Tibial artery (tissue), 4 donors: ENCODE measurements around the gene AKAIN1.

Source experiments
- DNase-seq, 2 donors: peaks; one replicate each; pipeline ENCODE4 v3.0.0-alpha.2; 2019
- H3K27ac ChIP-seq, 2 donors: fragments of 200-600 bp; sonication (generic) in 1 of 2; 1 replicate in 1 of 2; 2 replicates in 1 of 2; pipeline ENCODE4 v1.5.1; 2018 to 2019; ENCODE audit warnings: mild to moderate bottlenecking in 1 of 2
- H3K27me3 ChIP-seq, 2 donors: fragments of 200-600 bp; sonication (generic) in 1 of 2; one replicate each; pipeline versions ENCODE4 v1.5.1 to v1.6.0; 2016 to 2019
- H3K36me3 ChIP-seq, 3 donors: fragments of 200-600 bp; sonication (generic) in 2 of 3; one replicate each; pipeline ENCODE4 v1.5.1; 2016 to 2019; ENCODE audit warnings: mild to moderate bottlenecking in 2 of 3
- H3K4me1 ChIP-seq, 4 donors: fragments of 200-600 bp; sonication (generic) in 2 of 4; 1 replicate in 3 of 4; 2 replicates in 1 of 4; pipeline ENCODE4 v1.5.1; 2016 to 2019
- H3K4me3 ChIP-seq, 2 donors: fragments of 200-600 bp; sonication (generic) in 1 of 2; 1 replicate in 1 of 2; 2 replicates in 1 of 2; pipeline ENCODE4 v1.5.1; 2018 to 2019; ENCODE audit warnings: mild to moderate bottlenecking in 2 of 2
- H3K9me3 ChIP-seq, 3 donors: fragments of 200-600 bp; sonication (generic) in 1 of 3; one replicate each; pipeline ENCODE4 v1.5.1; 2016 to 2019
- intact Hi-C: fragments of 100-400 bp; cut with DNase I; formaldehyde crosslinking; loops from one replicate; pipeline ENCODE4 v1.15.0; 2023; ENCODE audit warnings: low total_unique reads
- TF ChIP-seq, protein P1 (sequence below), 2 experiments: fragments of 200-600 bp in 1 of 2; fragments of 450-650 bp in 1 of 2; IDR thresholded peaks; one replicate each; pipeline ENCODE4 v1.5.1; 2017 to 2019; ENCODE audit warnings: antibody characterized with exemption in 2 of 2, mild to moderate bottlenecking in 1 of 2, moderate library complexity in 1 of 2

Gene AKAIN1

DNA sequence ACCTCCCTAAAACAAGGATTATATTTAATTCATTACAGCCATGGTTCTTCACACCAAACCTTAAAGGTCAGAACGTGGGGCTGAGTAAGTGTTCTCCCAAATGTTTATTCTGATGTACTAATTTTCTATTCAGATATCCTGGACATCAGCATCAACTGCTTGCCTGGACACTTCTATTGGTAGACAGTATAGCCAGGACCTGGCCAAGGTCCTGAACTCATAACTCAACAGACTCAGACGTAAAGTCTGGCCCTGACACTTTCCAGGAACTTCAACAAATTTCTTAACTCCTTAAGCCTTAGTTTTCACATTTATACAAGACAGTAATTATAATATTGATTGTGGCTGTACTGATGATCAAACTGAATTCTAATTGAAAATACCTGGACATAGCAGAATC, 89.1 kb downstream of the AKAIN1 start:
- no peaks in the 10 kb centered on the region for H3K9me3 ChIP-seq
- no peak overlapping the region for H3K4me3 ChIP-seq
- intact Hi-C loops, result no loop called here
- H3K36me3 ChIP-seq, result no peaks in the 10 kb centered on the region
- no peak overlapping the region for H3K27ac ChIP-seq
- no peaks in the 10 kb centered on the region for H3K27me3 ChIP-seq
- DNase-seq, result no peak
- TF ChIP-seq, protein P1, sequence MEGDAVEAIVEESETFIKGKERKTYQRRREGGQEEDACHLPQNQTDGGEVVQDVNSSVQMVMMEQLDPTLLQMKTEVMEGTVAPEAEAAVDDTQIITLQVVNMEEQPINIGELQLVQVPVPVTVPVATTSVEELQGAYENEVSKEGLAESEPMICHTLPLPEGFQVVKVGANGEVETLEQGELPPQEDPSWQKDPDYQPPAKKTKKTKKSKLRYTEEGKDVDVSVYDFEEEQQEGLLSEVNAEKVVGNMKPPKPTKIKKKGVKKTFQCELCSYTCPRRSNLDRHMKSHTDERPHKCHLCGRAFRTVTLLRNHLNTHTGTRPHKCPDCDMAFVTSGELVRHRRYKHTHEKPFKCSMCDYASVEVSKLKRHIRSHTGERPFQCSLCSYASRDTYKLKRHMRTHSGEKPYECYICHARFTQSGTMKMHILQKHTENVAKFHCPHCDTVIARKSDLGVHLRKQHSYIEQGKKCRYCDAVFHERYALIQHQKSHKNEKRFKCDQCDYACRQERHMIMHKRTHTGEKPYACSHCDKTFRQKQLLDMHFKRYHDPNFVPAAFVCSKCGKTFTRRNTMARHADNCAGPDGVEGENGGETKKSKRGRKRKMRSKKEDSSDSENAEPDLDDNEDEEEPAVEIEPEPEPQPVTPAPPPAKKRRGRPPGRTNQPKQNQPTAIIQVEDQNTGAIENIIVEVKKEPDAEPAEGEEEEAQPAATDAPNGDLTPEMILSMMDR (IDR thresholded peaks at IDR 0.05), result no peak
- no peaks in the 10 kb centered on the region for H3K4me1 ChIP-seq

DNA sequence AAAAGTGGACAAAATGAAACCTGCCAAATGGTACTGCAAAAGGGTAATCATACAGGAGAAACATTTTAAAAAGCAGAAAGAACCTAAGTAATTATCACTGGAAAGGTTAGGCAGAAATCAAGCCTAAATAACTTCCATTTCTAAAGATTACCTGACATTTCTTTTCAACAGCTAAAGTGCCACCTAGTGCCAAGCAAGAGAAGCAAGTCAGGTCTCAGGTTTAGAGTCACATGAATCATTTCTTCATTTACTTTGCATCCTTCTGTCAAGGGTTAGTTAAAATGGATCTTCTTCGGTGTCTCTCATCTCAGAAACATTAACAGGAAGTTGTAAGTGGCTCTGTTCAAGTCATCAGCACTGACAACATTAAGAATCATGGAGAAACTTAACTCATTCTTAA, 90.3 kb downstream of the AKAIN1 start:
- no peak overlapping the region for H3K4me3 ChIP-seq
- H3K36me3 ChIP-seq, result no peaks in the 10 kb centered on the region
- no peaks in the 10 kb centered on the region for H3K9me3 ChIP-seq
- TF ChIP-seq, protein P1 (IDR thresholded peaks at IDR 0.05), result no peak
- DNase-seq, result no peak
- intact Hi-C loops, result no loop called here
- H3K27me3 ChIP-seq, result no peaks in the 10 kb centered on the region
- no peaks in the 10 kb centered on the region for H3K4me1 ChIP-seq
- H3K27ac ChIP-seq, result no peak overlapping the region

DNA sequence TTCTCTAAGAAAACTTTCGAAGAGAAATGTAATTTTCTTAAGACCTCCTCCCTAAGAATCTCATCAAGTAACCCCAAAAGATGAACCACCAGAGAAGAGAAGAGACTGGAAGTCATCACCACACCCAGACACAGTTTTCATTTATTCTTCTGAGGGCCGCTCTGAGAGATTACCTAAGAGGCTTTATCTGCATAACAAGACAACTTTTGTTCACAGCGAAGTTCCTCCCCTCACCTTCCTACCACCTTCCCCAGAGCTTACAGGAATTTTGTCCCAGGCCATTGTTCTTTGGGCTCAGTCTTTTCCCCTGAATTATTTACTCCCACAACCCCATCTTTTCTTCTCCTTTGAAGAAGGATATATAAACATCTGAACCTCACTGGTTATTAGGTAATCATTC, 92.8 kb downstream of the AKAIN1 start:
- TF ChIP-seq, protein P1 (IDR thresholded peaks at IDR 0.05), result no peak
- Histone ChIP-seq H3K9me3 (no peaks in the 10 kb centered on the region), H3K36me3 (no peaks in the 10 kb centered on the region), H3K4me3 (no peak overlapping the region), H3K27me3 (no peaks in the 10 kb centered on the region), H3K27ac (no peak overlapping the region), H3K4me1 (no peaks in the 10 kb centered on the region)
- intact Hi-C loops, result no loop called here
- DNase-seq, result no peak

DNA sequence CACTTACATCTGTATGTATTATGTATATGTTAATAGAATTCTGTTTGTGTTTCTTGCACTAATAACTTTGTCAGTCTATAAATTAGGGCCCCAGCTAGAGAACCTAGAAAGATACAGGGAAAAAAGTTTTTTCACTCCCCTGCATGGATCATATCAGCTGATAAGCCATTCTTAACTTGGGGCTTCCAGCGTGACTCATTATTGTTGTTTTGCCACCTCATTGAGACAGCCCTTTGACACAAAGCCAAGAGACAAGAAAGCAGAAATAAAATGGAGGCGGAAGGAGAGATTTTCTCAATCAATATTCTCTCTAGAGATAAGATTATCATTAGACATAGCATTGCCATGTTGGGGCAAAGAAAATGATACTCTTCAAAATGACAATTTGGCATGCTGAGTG, 93.4 kb downstream of the AKAIN1 start:
- H3K4me3 ChIP-seq, result no peak overlapping the region
- H3K9me3 ChIP-seq, result no peaks in the 10 kb centered on the region
- no peaks in the 10 kb centered on the region for H3K36me3 ChIP-seq
- H3K27ac ChIP-seq, result no peak overlapping the region
- no peak for DNase-seq
- H3K4me1 ChIP-seq, result no peaks in the 10 kb centered on the region
- H3K27me3 ChIP-seq, result no peaks in the 10 kb centered on the region
- intact Hi-C loops, result no loop called here
- TF ChIP-seq, protein P1 (IDR thresholded peaks at IDR 0.05), result no peak

DNA sequence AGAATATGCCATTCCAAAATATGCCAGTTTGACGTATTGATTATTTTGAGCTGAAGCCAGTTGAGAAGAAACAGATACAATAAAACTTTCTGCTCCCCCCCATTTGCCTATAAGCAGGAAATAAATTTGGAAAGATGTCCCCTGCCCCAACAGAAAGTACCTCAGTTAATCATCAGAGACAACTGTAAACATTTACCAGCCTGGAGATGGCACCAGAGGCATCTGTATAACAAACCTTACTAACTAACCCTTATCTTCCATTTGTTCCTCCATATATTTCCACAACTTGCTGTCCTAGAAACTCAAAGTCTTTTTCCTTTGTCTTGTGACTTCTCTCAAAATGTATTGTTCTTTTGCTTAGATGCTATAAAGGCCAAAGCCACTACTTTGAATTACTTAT, 93.8 kb downstream of the AKAIN1 start:
- TF ChIP-seq, protein P1 (IDR thresholded peaks at IDR 0.05), result no peak
- no peak for DNase-seq
- H3K36me3 ChIP-seq, result no peaks in the 10 kb centered on the region
- no peaks in the 10 kb centered on the region for H3K4me1 ChIP-seq
- H3K27me3 ChIP-seq, result no peaks in the 10 kb centered on the region
- no peaks in the 10 kb centered on the region for H3K9me3 ChIP-seq
- H3K4me3 ChIP-seq, result no peak overlapping the region
- intact Hi-C loops, result no loop called here
- H3K27ac ChIP-seq, result no peak overlapping the region

DNA sequence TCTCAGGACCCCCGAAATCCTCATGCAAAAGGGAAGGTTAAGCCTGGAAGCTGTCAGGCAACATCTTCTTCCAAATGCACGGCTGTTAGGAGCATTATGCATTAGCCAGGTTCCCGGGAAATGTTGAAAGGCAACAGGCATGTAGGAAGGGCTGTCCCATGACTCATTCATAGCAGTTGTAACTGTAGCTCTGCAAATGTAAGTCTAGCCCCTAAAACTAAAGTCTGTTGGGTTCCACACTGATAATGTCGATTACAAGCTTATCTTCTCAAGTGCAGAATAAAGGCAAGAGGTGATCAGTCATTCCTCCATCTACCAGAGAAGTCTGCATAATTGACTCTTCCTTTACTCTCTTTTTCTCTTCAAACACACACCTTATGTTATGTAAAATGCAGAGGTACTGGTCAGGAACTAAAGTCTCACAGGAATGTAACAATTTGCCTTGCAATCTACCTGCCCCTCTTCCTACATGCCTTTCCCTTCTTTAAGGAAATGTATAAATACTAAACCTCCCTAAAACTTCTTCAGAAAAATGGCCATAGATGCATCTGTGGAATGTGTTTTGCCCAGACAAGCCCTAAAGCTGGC, 99.8 kb downstream of the AKAIN1 start:
- TF ChIP-seq, protein P1 (IDR thresholded peaks at IDR 0.05), result no peak
- Histone ChIP-seq H3K4me1 (no peaks in the 10 kb centered on the region), H3K4me3 (no peak overlapping the region), H3K27ac (no peak overlapping the region), H3K9me3 (no peaks in the 10 kb centered on the region), H3K27me3 (no peaks in the 10 kb centered on the region), H3K36me3 (no peaks in the 10 kb centered on the region)
- intact Hi-C loops, result no loop called here
- no peak for DNase-seq
